HCT116 (cell line): Measurements from ENCODE around the gene CDV3.

Experiments
- CEBPB ChIP-seq: IDR thresholded peaks from 2 replicates; pipeline ENCODE4 v1.6.1; 2012; ENCODE audit warnings: low read depth
- CTCF ChIP-seq, 3 experiments: fragments of 200-600 bp in 1 of 3; sonication (generic) in 1 of 3; IDR thresholded peaks in 2 of 3; conservative IDR thresholded peaks in 1 of 3; 2 replicates each; pipeline ENCODE4 v1.5.1; 2012 to 2017; ENCODE audit warnings: low read depth in 2 of 3, low read length in 2 of 3, antibody characterized with exemption in 1 of 3, borderline replicate concordance in 1 of 3, control low read depth in 1 of 3, mild to moderate bottlenecking in 1 of 3, mixed read lengths in 1 of 3, mixed run types in 1 of 3, moderate library complexity in 1 of 3; ENCODE audit not compliant: insufficient read depth in 1 of 3
- EGR1 ChIP-seq: IDR thresholded peaks from 2 replicates; pipeline ENCODE4 v1.6.1; 2012; ENCODE audit warnings: low read depth
- EZH2phosphoT487 ChIP-seq: fragments of 200-600 bp; IDR thresholded peaks from 2 replicates; pipeline ENCODE4 v1.6.1; 2018; ENCODE audit warnings: antibody characterized with exemption, borderline replicate concordance
- MAX ChIP-seq: IDR thresholded peaks from 2 replicates; pipeline ENCODE4 v1.6.1; 2012
- POLR2A ChIP-seq: IDR thresholded peaks from 2 replicates; pipeline ENCODE4 v1.7.0; 2011; ENCODE audit warnings: borderline replicate concordance; ENCODE audit not compliant: insufficient read depth, insufficient read length; ENCODE audit errors: extremely low read depth
- POLR2AphosphoS5 ChIP-seq: IDR thresholded peaks from 2 replicates; pipeline ENCODE4 v1.6.1; 2011; ENCODE audit warnings: mild to moderate bottlenecking, low read depth, low read length, moderate library complexity
- RAD21 ChIP-seq: IDR thresholded peaks from 2 replicates; pipeline ENCODE4 v1.6.1; 2012; ENCODE audit warnings: low read depth, mild to moderate bottlenecking
- REST ChIP-seq: IDR thresholded peaks from 2 replicates; pipeline ENCODE4 v1.6.1; 2012; ENCODE audit warnings: low read depth
- SIN3A ChIP-seq: IDR thresholded peaks from 2 replicates; pipeline ENCODE4 v1.6.1; 2012; ENCODE audit warnings: low read depth
- SRF ChIP-seq: IDR thresholded peaks from 2 replicates; pipeline ENCODE4 v1.6.1; 2012; ENCODE audit warnings: low read depth
- YY1 ChIP-seq: IDR thresholded peaks from 2 replicates; pipeline ENCODE4 v1.6.1; 2011; ENCODE audit warnings: low read length, low read depth, moderate library complexity, mild to moderate bottlenecking; ENCODE audit not compliant: insufficient replicate concordance; ENCODE audit errors: extremely low read depth
- ZBTB33 ChIP-seq: IDR thresholded peaks from 2 replicates; pipeline ENCODE4 v1.6.1; 2011; ENCODE audit warnings: mild to moderate bottlenecking, low read length, moderate library complexity; ENCODE audit not compliant: insufficient replicate concordance; ENCODE audit errors: extremely low read depth
- ZNF274 ChIP-seq: fragments of 200-500 bp; sonication (Bioruptor generic); IDR thresholded peaks from 2 replicates; pipeline ENCODE4 v1.6.1; 2014; ENCODE audit warnings: mild to moderate bottlenecking, low read depth, low read length, inconsistent platforms

- TF ChIP-seq CTCF (IDR thresholded peaks at IDR 0.05 in 2 of 3, conservative IDR thresholded peaks at IDR 0.05 in 1 of 3; ENCODE audit: borderline replicate concordance in 1 of 3, insufficient read depth in 1 of 3, low read depth in 2 of 3, low read length in 2 of 3) (no peak), POLR2A (no peak), SIN3A (no peak), ZNF274 (no peak), SRF (no peak), POLR2AphosphoS5 (no peak), EGR1 (no peak), REST (no peak), EZH2phosphoT487 (no peak), YY1 (no peak), MAX (no peak), RAD21 (no peak), ZBTB33 (no peak), CEBPB (no peak)
Measured at GRCh38 chr3:133532951-133533350, 40.5 kb upstream of the CDV3 start.
